Endothelial cell of umbilical vein (primary cell): ENCODE data around the gene TNS1.

Experiments used
- CTCF ChIP-seq, 2 donors: IDR thresholded peaks; 1 replicate in 1 of 2; 2 replicates in 1 of 2; pipeline ENCODE4 v1.5.1; 2011; ENCODE audit warnings: low read length in 2 of 2, mild to moderate bottlenecking in 2 of 2, moderate library complexity in 2 of 2, control low read depth in 1 of 2, inconsistent platforms in 1 of 2, low read depth in 1 of 2; ENCODE audit not compliant: insufficient read depth in 1 of 2; ENCODE audit errors: extremely low read depth in 1 of 2
- EZH2 ChIP-seq: IDR thresholded peaks from 2 replicates; pipeline ENCODE4 v1.6.1; 2012; ENCODE audit warnings: borderline replicate concordance, low read depth, mild to moderate bottlenecking, moderate library complexity, low read length, inconsistent platforms; ENCODE audit not compliant: severe bottlenecking
- FOS ChIP-seq: IDR thresholded peaks from 2 replicates; pipeline ENCODE4 v1.6.1; 2011; ENCODE audit warnings: mild to moderate bottlenecking, low read length, moderate library complexity, borderline replicate concordance; ENCODE audit not compliant: insufficient read depth
- MAX ChIP-seq: IDR thresholded peaks from 2 replicates; pipeline ENCODE4 v1.6.1; 2011; ENCODE audit not compliant: insufficient read depth, insufficient read length
- MYC ChIP-seq: IDR thresholded peaks from one replicate; pipeline ENCODE4 v1.6.1; 2011; ENCODE audit warnings: mild to moderate bottlenecking, low read depth, low read length
- POLR2A ChIP-seq: IDR thresholded peaks from 2 replicates; pipeline ENCODE4 v1.6.1; 2012; ENCODE audit warnings: low read depth, mild to moderate bottlenecking, control low read depth, low read length
- POLR2AphosphoS5 ChIP-seq: IDR thresholded peaks from 2 replicates; pipeline ENCODE4 v1.6.1; 2012; ENCODE audit warnings: low read depth, mild to moderate bottlenecking, control low read depth, low read length, moderate library complexity; ENCODE audit not compliant: insufficient read depth

DNA sequence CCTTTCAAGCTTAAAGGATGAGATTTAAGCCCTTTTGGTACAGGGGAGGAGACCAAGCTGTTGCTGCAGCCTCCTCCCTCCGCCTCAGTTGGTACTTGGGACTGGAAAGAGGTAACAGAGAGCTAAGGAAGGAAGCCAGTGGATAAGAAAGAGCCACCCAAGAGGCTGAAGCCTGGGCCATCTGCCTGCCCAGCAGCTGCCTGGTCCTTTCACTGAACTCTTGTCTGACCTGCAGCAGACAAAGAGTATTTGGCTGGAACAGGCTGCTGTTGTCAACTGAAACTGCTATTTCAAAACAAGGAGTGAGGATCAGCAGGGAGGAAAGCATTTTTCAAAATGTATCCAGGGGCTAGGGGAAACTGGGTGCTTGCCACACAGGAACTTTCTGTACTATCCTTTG, 30.3 kb downstream of the TNS1 start:
- TF ChIP-seq CTCF (IDR thresholded peaks at IDR 0.05; ENCODE audit: extremely low read depth in 1 of 2, insufficient read depth in 1 of 2, low read depth in 1 of 2, low read length in 2 of 2) (no peak), POLR2A (no peak), POLR2AphosphoS5 (no peak), EZH2 (no peak), FOS (no peak), MYC (no peak), MAX (no peak)
